Neuronal stem cell (in vitro differentiated cells): ENCODE measurements around the gene PANX2.

Experiments used
- DNase-seq: peaks from one replicate; pipeline ENCODE4 v3.0.0-alpha.2; 2013; ENCODE audit warnings: low spot score
- H2AFZ ChIP-seq: one replicate; pipeline ENCODE4 v1.6.1; 2013; ENCODE audit warnings: mild to moderate bottlenecking, low read length, inconsistent platforms
- H2AK5ac ChIP-seq: 2 replicates; pipeline ENCODE4 v1.6.1; 2013; ENCODE audit warnings: low read depth, mild to moderate bottlenecking, inconsistent platforms, low read length, moderate library complexity, mixed read lengths
- H2BK120ac ChIP-seq: 2 replicates; pipeline ENCODE4 v1.6.1; 2013; ENCODE audit warnings: low read depth, mild to moderate bottlenecking, inconsistent platforms, low read length, moderate library complexity, mixed read lengths
- H2BK12ac ChIP-seq: one replicate; pipeline ENCODE4 v1.6.1; 2013; ENCODE audit warnings: low read length, inconsistent platforms
- H2BK15ac ChIP-seq: 2 replicates; pipeline ENCODE4 v1.6.1; 2013; ENCODE audit warnings: mild to moderate bottlenecking, low read length, inconsistent platforms, mixed read lengths
- H2BK5ac ChIP-seq: one replicate; pipeline ENCODE4 v1.6.1; 2013; ENCODE audit warnings: inconsistent platforms, mild to moderate bottlenecking, low read length, moderate library complexity
- H3K14ac ChIP-seq: one replicate; pipeline ENCODE4 v1.6.1; 2013; ENCODE audit warnings: low read length, inconsistent platforms
- H3K18ac ChIP-seq: 2 replicates; pipeline ENCODE4 v1.6.1; 2013; ENCODE audit warnings: low read length, inconsistent platforms
- H3K23ac ChIP-seq: 2 replicates; pipeline ENCODE4 v1.6.1; 2013; ENCODE audit warnings: low read depth, mild to moderate bottlenecking, mixed read lengths, low read length, inconsistent platforms; ENCODE audit not compliant: poor library complexity
- H3K27ac ChIP-seq: replicated peaks from 3 replicates; pipeline ENCODE4 v1.5.1; 2013; ENCODE audit warnings: low read length, inconsistent platforms
- H3K27me3 ChIP-seq, 3 experiments: 2 replicates each; pipeline ENCODE4 v1.6.1; 2013; ENCODE audit warnings: low read length in 3 of 3, mild to moderate bottlenecking in 2 of 3, inconsistent platforms in 1 of 3, low read depth in 1 of 3, mixed read lengths in 1 of 3, moderate library complexity in 1 of 3; ENCODE audit not compliant: control insufficient read depth in 3 of 3, insufficient read depth in 3 of 3
- H3K36me3 ChIP-seq, 2 donors: replicated peaks in 1 of 2; 2 replicates each; pipeline ENCODE4 v1.6.1; 2013; ENCODE audit warnings: low read length in 2 of 2; ENCODE audit not compliant: control insufficient read depth in 2 of 2, insufficient read depth in 2 of 2
- H3K4ac ChIP-seq: 2 replicates; pipeline ENCODE4 v1.6.1; 2013; ENCODE audit warnings: inconsistent platforms, mild to moderate bottlenecking, low read length, moderate library complexity
- H3K4me1 ChIP-seq, 2 donors: 1 replicate in 1 of 2; 2 replicates in 1 of 2; pipeline ENCODE4 v1.6.1; 2013; ENCODE audit warnings: low read length in 2 of 2, low read depth in 1 of 2; ENCODE audit not compliant: control insufficient read depth in 2 of 2, insufficient read depth in 1 of 2
- H3K4me2 ChIP-seq: one replicate; pipeline ENCODE4 v1.6.1; 2013; ENCODE audit warnings: mild to moderate bottlenecking, low read length, inconsistent platforms; ENCODE audit not compliant: insufficient read depth, poor library complexity, severe bottlenecking
- H3K4me3 ChIP-seq, 2 donors: 2 replicates each; pipeline ENCODE4 v1.5.1; 2013; ENCODE audit warnings: low read length in 2 of 2, mild to moderate bottlenecking in 2 of 2, inconsistent platforms in 1 of 2, moderate library complexity in 1 of 2
- H3K79me1 ChIP-seq: one replicate; pipeline ENCODE4 v1.6.1; 2013; ENCODE audit warnings: low read depth, mild to moderate bottlenecking, inconsistent platforms, low read length, moderate library complexity
- H3K9ac ChIP-seq: one replicate; pipeline ENCODE4 v1.6.1; 2013; ENCODE audit warnings: mild to moderate bottlenecking, low read depth, low read length, inconsistent platforms; ENCODE audit not compliant: poor library complexity
- H3K9me3 ChIP-seq, 2 donors: replicated peaks in 1 of 2; 2 replicates each; pipeline versions ENCODE3 to v1.6.1; 2013; ENCODE audit warnings: low read length in 2 of 2, mild to moderate bottlenecking in 2 of 2, inconsistent platforms in 1 of 2, low read depth in 1 of 2, mixed read lengths in 1 of 2, moderate library complexity in 1 of 2; ENCODE audit not compliant: control insufficient read depth in 2 of 2, insufficient read depth in 1 of 2
- H4K8ac ChIP-seq: one replicate; pipeline ENCODE4 v1.6.1; 2013; ENCODE audit warnings: low read depth, mild to moderate bottlenecking, inconsistent platforms, low read length, moderate library complexity
- H4K91ac ChIP-seq: one replicate; pipeline ENCODE4 v1.6.1; 2013; ENCODE audit warnings: low read length, low read depth, mild to moderate bottlenecking, inconsistent platforms; ENCODE audit not compliant: poor library complexity
- WGBS, 2 donors: extraction: QIAGEN DNeasy Blood & Tissue Kit; methylation state at CpG; one replicate each; pipeline ENCODE4 v1.1.7; 2013; ENCODE audit warnings: missing lambda C conversion rate in 2 of 2, mixed read lengths in 1 of 2; ENCODE audit not compliant: insufficient read length in 2 of 2, insufficient replicate concordance in 1 of 2; ENCODE audit errors: extremely low coverage in 2 of 2; 5-methylcytosine and 5-hydroxymethylcytosine counted together

PANX2 gene

GRCh38 chr22:50177537-50178470, 7.3 kb downstream of the PANX2 start:
- no peak overlapping the region for H4K91ac ChIP-seq
- H3K27ac ChIP-seq: no peak overlapping the region
- peaks cover 6% of the 10 kb centered on the region for H3K79me1 ChIP-seq
- H3K9ac ChIP-seq: peak overlapping the region; percentile 21
- no peaks in the 10 kb centered on the region for H3K36me3 ChIP-seq
- DNase-seq: no peak
- H3K4ac ChIP-seq: no peak overlapping the region
- H3K14ac ChIP-seq: peak overlapping the region; percentile 56
- peak overlapping the region; percentile 76 for H3K18ac ChIP-seq
- no peak overlapping the region for H4K8ac ChIP-seq
- H2BK15ac ChIP-seq: peak overlapping the region; percentile 33
- H3K23ac ChIP-seq: peak overlapping the region; percentile 92
- no peak overlapping the region for H3K4me3 ChIP-seq
- peak overlapping the region; percentile 11 for H3K4me2 ChIP-seq
- no CpG with 5 or more reads among the region's 98 CpGs for WGBS, 2 donors
- no peak overlapping the region for H2BK120ac ChIP-seq
- H3K4me1 ChIP-seq: peaks cover 2 to 4% of the 10 kb centered on the region in 2 donors
- peak overlapping the region; percentile 53 for H2BK5ac ChIP-seq
- peaks cover 0 to 6% of the 10 kb centered on the region in 2 donors for H3K9me3 ChIP-seq
- H2AFZ ChIP-seq: no peak overlapping the region
- peak overlapping the region; percentile 41 for H2BK12ac ChIP-seq
- peaks cover 0 to 25% (median 1%) of the 10 kb centered on the region in 3 experiments for H3K27me3 ChIP-seq
- peak overlapping the region; percentile 97 for H2AK5ac ChIP-seq

- Histone ChIP-seq H3K9me3 (peaks cover 0 to 6% of the 10 kb centered on the region in 2 donors), H3K23ac (peak overlapping the region; percentile 97), H3K36me3 (no peaks in the 10 kb centered on the region), H2BK120ac (peak overlapping the region; percentile 91), H2AFZ (no peak overlapping the region), H2BK12ac (no peak overlapping the region), H3K4me2 (no peak overlapping the region), H3K18ac (peak overlapping the region; percentile 59), H3K4me3 (no peak overlapping the region), H3K27me3 (peaks cover 0 to 20% (median 1%) of the 10 kb centered on the region in 3 experiments), H2BK5ac (no peak overlapping the region), H3K27ac (no peak overlapping the region), H2AK5ac (peak overlapping the region; percentile 97), H3K4me1 (peaks cover 2 to 4% of the 10 kb centered on the region in 2 donors), H4K91ac (no peak overlapping the region), H3K9ac (no peak overlapping the region), H2BK15ac (no peak overlapping the region), H4K8ac (no peak overlapping the region), H3K79me1 (peaks cover 6% of the 10 kb centered on the region), H3K4ac (no peak overlapping the region), H3K14ac (no peak overlapping the region)
- DNase-seq: no peak
- no CpG with 5 or more reads among the region's 22 CpGs for WGBS, 2 donors
Observed at GRCh38 chr22:50178471-50178864, 7.9 kb downstream of the PANX2 start.

DNA sequence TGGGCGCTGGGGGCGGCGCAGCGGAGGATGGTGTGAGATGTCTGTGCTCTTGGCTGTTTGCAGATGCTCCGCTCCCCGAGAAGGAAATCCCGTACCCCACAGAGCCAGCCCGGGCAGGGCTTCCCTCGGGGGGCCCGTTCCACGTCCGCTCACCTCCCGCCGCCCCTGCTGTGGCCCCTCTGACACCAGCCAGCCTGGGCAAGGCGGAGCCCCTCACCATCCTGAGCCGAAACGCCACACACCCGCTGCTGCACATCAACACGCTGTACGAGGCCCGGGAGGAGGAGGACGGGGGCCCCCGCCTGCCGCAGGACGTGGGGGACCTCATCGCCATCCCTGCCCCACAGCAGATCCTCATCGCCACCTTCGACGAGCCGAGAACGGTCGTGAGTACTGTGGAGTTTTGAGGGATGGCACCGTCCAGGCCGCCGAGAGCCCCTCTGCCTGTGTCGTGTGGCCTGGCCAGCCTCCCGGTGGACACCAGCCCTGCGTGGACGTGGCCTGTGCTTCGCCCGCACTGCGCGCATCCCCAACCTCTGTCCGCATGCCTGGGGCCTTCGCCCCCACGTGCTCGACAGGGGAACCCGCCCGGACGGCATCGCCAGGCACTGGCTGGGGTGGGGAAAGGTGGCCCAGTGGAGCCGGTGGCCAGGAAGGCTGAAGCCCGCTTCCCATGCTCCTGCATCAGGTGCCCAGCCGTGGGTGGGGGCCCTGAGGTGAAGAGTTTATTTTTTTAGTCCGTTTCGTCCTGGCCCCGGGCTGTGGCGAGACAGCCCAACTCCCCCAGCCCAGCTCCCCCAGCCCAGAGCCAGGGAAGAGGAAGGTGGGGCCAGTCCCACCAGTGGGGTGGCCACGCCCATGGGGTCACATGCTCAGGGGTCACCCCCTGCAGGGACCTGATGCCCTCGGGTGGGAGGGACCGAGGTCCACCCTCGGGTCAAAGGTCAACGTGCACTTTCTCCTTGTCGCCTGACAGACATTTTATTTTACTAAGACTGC, 8.6 kb downstream of the PANX2 start:
- peak overlapping the region; percentile 63 for H3K14ac ChIP-seq
- no peak overlapping the region for H2BK5ac ChIP-seq
- H3K4me3 ChIP-seq: no peak overlapping the region
- H3K36me3 ChIP-seq: no peaks in the 10 kb centered on the region
- H3K27me3 ChIP-seq: peaks cover 0 to 13% (median 0%) of the 10 kb centered on the region in 3 experiments
- H3K18ac ChIP-seq: peak overlapping the region; percentile 59
- peak overlapping the region; percentile 97 for H2AK5ac ChIP-seq
- no peak overlapping the region for H3K4me2 ChIP-seq
- peaks cover 9% of the 10 kb centered on the region for H3K79me1 ChIP-seq
- H4K8ac ChIP-seq: no peak overlapping the region
- no peak overlapping the region for H3K27ac ChIP-seq
- no peak overlapping the region for H2AFZ ChIP-seq
- peak overlapping the region; percentile 91 for H2BK120ac ChIP-seq
- peak overlapping the region; percentile 66 for H3K4ac ChIP-seq
- H3K9me3 ChIP-seq: peaks cover 0 to 6% of the 10 kb centered on the region in 2 donors
- DNase-seq: no peak
- H3K23ac ChIP-seq: peak overlapping the region; percentile 97
- H2BK12ac ChIP-seq: peak overlapping the region; percentile 84
- peaks cover 5 to 7% of the 10 kb centered on the region in 2 donors for H3K4me1 ChIP-seq
- H4K91ac ChIP-seq: no peak overlapping the region
- WGBS, 2 donors: no CpG with 5 or more reads among the region's 64 CpGs
- peak overlapping the region; percentile 81 for H2BK15ac ChIP-seq
- peak overlapping the region; percentile 60 for H3K9ac ChIP-seq
